OCI-LY1 (cell line): ENCODE data around the gene B3GALT6.
A peak's percentile ranks its signal among the peaks of the same experiment; 100 is the strongest.

ENCODE experiments used
- H2AFZ ChIP-seq: fragments of 200-600 bp; sonication (generic), shearing (Covaris generic); 2 replicates; pipeline ENCODE4 v1.6.0; 2014; ENCODE audit warnings: antibody characterized with exemption, mild to moderate bottlenecking, low read length
- H3F3A ChIP-seq: fragments of 200-600 bp; sonication (generic), shearing (Covaris generic); 2 replicates; pipeline ENCODE4 v1.6.0; 2014; ENCODE audit warnings: mild to moderate bottlenecking, antibody characterized with exemption, low read length, moderate library complexity; ENCODE audit not compliant: insufficient read depth
- H3K27ac ChIP-seq: fragments of 200-600 bp; sonication (generic); 2 replicates; pipeline ENCODE4 v1.5.1; 2014; ENCODE audit warnings: low read length, mixed run types, mild to moderate bottlenecking, low read depth; ENCODE audit not compliant: poor library complexity, severe bottlenecking
- H3K27me3 ChIP-seq: fragments of 200-600 bp; sonication (generic); 2 replicates; pipeline ENCODE4 v1.6.0; 2014; ENCODE audit warnings: antibody characterized with exemption, mild to moderate bottlenecking, low read length, moderate library complexity; ENCODE audit not compliant: insufficient read depth
- H3K36me3 ChIP-seq: fragments of 200-600 bp; sonication (generic); 2 replicates; pipeline ENCODE4 v1.6.1; 2014; ENCODE audit warnings: mild to moderate bottlenecking, antibody characterized with exemption, low read length, moderate library complexity, mixed read lengths; ENCODE audit not compliant: insufficient read depth
- H3K4me1 ChIP-seq: fragments of 200-600 bp; sonication (generic); 2 replicates; pipeline ENCODE4 v1.5.1; 2014; ENCODE audit warnings: mild to moderate bottlenecking, low read length, moderate library complexity; ENCODE audit not compliant: insufficient read depth, severe bottlenecking
- H3K4me2 ChIP-seq: fragments of 200-600 bp; sonication (generic), shearing (Covaris generic); 2 replicates; pipeline ENCODE4 v1.6.1; 2014; ENCODE audit warnings: low read length
- H3K4me3 ChIP-seq: fragments of 200-600 bp; sonication (generic); 2 replicates; pipeline ENCODE4 v1.5.1; 2014; ENCODE audit warnings: low read length, low read depth, mild to moderate bottlenecking, mixed read lengths; ENCODE audit not compliant: poor library complexity, severe bottlenecking
- H3K79me2 ChIP-seq: fragments of 200-600 bp; shearing (Covaris generic); 2 replicates; pipeline ENCODE4 v1.6.1; 2016; ENCODE audit warnings: mixed run types, low read length, mixed read lengths; ENCODE audit not compliant: insufficient read depth
- H3K9ac ChIP-seq: fragments of 200-600 bp; sonication (generic), shearing (Covaris generic); 2 replicates; pipeline ENCODE4 v1.6.1; 2014; ENCODE audit warnings: mild to moderate bottlenecking, low read length, mixed read lengths
- H3K9me2 ChIP-seq: fragments of 200-600 bp; sonication (generic), shearing (Covaris generic); 2 replicates; pipeline ENCODE4 v1.6.1; 2014; ENCODE audit warnings: low read depth, mild to moderate bottlenecking, low read length, mixed read lengths
- H3K9me3 ChIP-seq: fragments of 200-600 bp; shearing (Covaris generic); 2 replicates; pipeline ENCODE4 v1.6.1; 2014; ENCODE audit warnings: low read length, mixed read lengths
- H4K20me1 ChIP-seq: fragments of 200-600 bp; sonication (generic), shearing (Covaris generic); 2 replicates; pipeline ENCODE4 v1.6.0; 2016; ENCODE audit warnings: mild to moderate bottlenecking, low read length; ENCODE audit not compliant: insufficient read depth
- EZH2 ChIP-seq: fragments of 200-600 bp; sonication (generic), shearing (Covaris generic); IDR thresholded peaks from 2 replicates; pipeline ENCODE4 v1.8.0; 2017; ENCODE audit warnings: borderline replicate concordance, mixed run types, mild to moderate bottlenecking, antibody characterized with exemption, low read length, moderate library complexity, mixed read lengths
- TF ChIP-seq, protein P1 (sequence below): fragments of 200-600 bp; sonication (generic), shearing (Covaris generic); IDR thresholded peaks from 2 replicates; pipeline ENCODE4 v1.5.1; 2017; ENCODE audit warnings: mild to moderate bottlenecking, antibody characterized with exemption, low read length, moderate library complexity, mixed read lengths

Gene B3GALT6

DNA sequence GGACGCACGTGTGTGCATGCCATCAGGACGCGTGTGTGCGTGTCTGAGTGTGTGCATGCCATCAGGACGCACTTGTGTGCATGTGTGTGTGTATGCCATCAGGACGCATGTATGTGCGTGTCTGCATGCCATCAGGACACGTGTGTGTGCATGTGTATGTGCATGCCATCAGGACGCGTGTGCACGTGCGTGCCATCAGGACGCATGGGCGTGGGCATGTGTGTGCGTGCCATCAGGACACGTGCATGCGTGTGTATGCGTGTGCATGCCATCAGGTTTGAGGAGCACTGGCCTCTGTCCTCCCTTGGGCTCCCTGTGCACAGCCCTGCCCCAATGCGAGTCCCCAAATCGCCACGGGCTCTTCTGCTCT lies 27.1 kb downstream of the B3GALT6 start:
- no peaks in the 10 kb centered on the region for H3K27me3 ChIP-seq
- no peak overlapping the region for H2AFZ ChIP-seq
- TF ChIP-seq, protein P1, sequence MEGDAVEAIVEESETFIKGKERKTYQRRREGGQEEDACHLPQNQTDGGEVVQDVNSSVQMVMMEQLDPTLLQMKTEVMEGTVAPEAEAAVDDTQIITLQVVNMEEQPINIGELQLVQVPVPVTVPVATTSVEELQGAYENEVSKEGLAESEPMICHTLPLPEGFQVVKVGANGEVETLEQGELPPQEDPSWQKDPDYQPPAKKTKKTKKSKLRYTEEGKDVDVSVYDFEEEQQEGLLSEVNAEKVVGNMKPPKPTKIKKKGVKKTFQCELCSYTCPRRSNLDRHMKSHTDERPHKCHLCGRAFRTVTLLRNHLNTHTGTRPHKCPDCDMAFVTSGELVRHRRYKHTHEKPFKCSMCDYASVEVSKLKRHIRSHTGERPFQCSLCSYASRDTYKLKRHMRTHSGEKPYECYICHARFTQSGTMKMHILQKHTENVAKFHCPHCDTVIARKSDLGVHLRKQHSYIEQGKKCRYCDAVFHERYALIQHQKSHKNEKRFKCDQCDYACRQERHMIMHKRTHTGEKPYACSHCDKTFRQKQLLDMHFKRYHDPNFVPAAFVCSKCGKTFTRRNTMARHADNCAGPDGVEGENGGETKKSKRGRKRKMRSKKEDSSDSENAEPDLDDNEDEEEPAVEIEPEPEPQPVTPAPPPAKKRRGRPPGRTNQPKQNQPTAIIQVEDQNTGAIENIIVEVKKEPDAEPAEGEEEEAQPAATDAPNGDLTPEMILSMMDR = no peak
- TF ChIP-seq EZH2 = no peak
- no peak overlapping the region for H3K4me3 ChIP-seq
- H3K4me2 ChIP-seq = no peak overlapping the region
- H3F3A ChIP-seq = no peaks in the 10 kb centered on the region
- peaks cover 65% of the 10 kb centered on the region for H3K36me3 ChIP-seq
- H3K27ac ChIP-seq = no peak overlapping the region
- no peaks in the 10 kb centered on the region for H3K9me3 ChIP-seq
- H3K9ac ChIP-seq = no peak overlapping the region
- no peaks in the 10 kb centered on the region for H3K79me2 ChIP-seq
- H3K4me1 ChIP-seq = peaks cover 14% of the 10 kb centered on the region
- H4K20me1 ChIP-seq = no peaks in the 10 kb centered on the region
- no peaks in the 10 kb centered on the region for H3K9me2 ChIP-seq

DNA sequence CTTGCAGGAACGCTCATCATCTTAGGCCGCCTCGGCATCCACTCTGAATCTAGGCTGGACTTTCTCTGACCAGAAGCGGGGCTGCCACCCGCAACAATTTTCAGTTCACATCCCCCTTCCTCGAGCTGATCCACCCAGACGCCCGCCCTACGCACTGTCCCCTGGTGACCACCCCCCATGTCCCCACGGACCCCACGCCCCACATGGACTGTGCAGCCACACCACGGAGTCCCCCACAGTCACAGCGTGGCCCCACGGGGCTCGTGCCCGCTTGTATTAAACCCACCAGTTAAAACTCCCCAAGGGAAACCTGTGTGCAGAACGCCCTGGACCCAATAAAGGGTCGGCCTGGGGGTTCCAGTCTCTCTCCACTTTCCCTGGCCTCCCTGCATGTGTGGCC lies 27.5 kb downstream of the B3GALT6 start:
- Histone ChIP-seq H3K9ac (no peak overlapping the region), H3K4me1 (peaks cover 14% of the 10 kb centered on the region), H3K36me3 (peaks cover 61% of the 10 kb centered on the region), H3K9me2 (no peaks in the 10 kb centered on the region), H3K9me3 (no peaks in the 10 kb centered on the region), H3K4me3 (no peak overlapping the region), H3K4me2 (no peak overlapping the region), H3F3A (no peaks in the 10 kb centered on the region), H3K27ac (peak overlapping the region; percentile 70), H4K20me1 (no peaks in the 10 kb centered on the region), H2AFZ (no peak overlapping the region), H3K27me3 (no peaks in the 10 kb centered on the region), H3K79me2 (no peaks in the 10 kb centered on the region)
- no peak for TF ChIP-seq EZH2
- TF ChIP-seq, protein P1 = no peak

GRCh38 chr1:1259951-1260600 lies 28.0 kb downstream of the B3GALT6 start:
- H3K9me3 ChIP-seq = no peaks in the 10 kb centered on the region
- TF ChIP-seq, protein P1 = no peak
- no peak for TF ChIP-seq EZH2
- H3K27ac ChIP-seq = peak overlapping the region; percentile 70
- no peaks in the 10 kb centered on the region for H3K79me2 ChIP-seq
- H3K4me1 ChIP-seq = peaks cover 14% of the 10 kb centered on the region
- H3K9ac ChIP-seq = peak overlapping the region; percentile 9; the same call in 1 of the 2 replicates
- no peak overlapping the region for H3K4me3 ChIP-seq
- peak overlapping the region; percentile 2; the same call in 1 of the 2 replicates for H3K4me2 ChIP-seq
- H3K9me2 ChIP-seq = no peaks in the 10 kb centered on the region
- H2AFZ ChIP-seq = no peak overlapping the region
- no peaks in the 10 kb centered on the region for H3K27me3 ChIP-seq
- H3K36me3 ChIP-seq = peaks cover 60% of the 10 kb centered on the region
- H3F3A ChIP-seq = no peaks in the 10 kb centered on the region
- H4K20me1 ChIP-seq = no peaks in the 10 kb centered on the region
